ENCODE data around the gene NUDT19.
"Not testable (repeated sequence)": the region's sequence is repeated elsewhere in the genome, so short reads cannot be mapped to it uniquely, and the experiment has no call there.

The NUDT19 gene

DNA sequence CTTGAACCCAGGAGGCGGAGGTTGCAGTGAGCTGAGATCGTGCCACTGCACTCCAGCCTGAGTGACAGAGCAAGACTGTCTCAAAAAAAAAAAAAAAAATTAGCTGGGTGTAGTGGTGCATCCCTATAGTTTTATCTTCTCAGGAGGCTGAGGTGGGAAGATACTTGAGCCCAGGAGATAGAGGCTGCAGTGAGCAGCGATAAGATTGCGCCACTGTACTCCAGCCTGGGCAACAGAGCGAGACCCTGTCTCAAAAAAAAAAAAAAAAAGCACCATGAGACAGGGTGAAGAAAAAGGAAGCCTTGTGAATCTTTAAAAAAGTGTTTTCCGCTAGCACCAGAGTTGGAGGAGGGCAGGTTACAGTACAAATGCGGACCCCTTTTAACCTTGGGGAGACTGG lies 24.6 kb downstream of the NUDT19 start:
- not testable (repeated sequence) for DNase-seq

DNA sequence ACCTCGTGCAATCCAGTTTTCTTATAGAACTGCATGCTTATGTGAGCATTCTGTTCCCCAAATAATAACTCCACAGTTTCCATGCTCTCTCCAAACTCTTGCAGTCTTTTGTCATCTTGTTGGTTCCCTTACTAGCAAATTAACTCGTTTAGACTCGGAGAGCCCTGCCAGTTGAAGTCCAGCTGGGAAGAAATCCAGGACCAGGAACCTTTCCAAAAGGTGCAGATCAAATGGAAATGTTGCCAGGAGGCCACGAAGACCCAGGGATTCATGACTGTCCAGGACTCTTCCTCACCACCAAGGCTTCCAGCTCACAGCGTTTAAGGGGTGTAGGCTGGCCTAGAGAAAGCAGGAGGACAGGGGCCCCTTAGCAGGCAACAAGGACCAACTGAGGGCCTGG lies 25.9 kb downstream of the NUDT19 start:
- no peak for DNase-seq

DNA sequence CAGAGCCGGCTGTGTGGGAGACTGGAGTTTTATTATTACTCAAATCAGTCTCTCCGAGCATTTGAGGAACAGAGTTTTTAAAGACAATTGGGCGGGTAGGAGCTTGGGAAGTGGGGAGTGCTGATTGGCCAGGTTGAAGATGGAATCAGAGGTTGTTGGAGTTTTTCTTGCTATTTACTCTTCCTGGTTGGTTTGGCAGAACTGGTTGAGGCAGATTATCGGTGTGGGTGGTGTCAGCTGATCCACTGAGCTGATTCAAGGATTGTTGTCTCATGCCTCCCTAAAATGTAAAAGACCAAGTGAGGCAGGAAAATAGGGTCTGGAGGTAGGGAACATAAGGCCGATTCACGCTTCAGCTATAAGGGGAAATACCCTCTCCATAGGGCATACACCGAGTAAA lies 26.7 kb downstream of the NUDT19 start:
- DNase-seq, result no peak

DNA sequence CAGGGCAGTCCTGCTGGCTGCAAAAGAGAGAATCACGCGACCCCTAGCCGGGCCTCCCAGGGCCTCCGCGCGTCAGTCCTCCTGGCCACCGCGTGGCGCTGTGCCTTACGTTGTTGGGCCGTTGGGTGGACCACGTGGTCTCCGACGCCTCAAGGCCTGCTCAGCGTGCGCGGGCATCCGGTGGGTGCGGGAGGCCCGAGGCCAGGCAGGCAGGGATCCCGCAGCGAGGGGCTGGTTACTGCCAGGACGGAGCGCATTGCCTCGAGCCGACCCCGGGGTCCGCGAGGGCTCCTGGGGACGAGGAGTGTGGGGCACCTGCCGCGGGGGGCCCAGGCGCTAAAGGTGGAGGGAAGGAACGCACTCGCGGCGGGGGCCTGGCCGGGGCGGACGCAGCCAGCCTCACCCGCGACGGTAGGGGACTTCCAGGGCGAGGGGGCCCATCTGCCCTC lies 28.0 kb downstream of the NUDT19 start, which contains the start of gene TDRD12:
Gene TDRD12 (plus strand): TSS at position 157 of the 449 bp plus-strand sequence. CDS start 306 bp downstream, outside the sequence.
- no peak for DNase-seq

DNA sequence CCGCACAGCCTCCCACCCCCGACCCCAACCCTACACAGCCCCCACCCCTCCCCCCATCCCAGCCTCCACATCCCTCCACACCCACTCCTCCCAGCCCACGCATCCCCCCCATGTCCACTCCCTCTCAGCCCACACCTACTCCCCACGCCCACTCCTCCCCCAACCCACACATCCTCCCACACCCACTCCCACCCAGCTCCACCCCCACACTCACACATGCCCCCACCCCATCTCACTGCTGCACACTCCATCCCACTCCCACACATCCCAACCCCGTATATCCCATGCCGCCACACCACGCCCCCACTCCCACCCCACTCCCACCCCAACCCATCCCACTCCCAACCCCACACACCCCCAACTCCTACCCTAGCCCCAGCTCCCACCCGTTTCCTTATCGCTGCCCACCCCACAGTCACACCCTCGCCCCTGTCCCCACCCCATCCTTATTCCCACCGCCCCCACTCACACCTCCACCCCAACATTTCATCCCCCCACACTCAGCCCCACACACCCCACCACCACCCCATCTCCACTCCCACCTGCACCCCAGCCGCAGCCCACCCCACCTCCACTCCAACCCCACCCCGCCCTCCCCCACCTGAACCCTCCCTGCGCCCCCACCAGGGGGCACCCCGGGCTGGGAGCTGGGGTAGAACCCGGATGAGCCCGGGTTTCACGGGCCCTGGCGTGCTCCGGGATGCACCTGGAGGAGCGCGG lies 28.8 kb downstream of the NUDT19 start:
- DNase-seq, result no peak

DNA sequence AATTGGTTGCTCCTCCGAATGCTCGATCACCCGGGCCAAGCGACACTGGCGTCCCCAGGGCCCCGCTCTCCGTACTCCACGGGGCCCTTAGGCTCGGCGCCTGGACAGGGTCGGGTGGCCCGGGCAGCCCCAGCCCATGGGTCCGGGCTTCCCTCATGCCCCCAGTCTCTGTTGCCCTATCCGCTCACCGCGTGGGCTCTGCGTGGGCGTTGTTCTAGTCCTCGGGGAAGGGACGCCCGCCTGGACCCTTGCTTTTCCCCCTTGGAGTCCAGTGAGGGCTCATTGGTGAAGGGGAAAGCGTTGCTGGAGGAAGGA lies 29.3 kb downstream of the NUDT19 start:
- no peak for DNase-seq

DNA sequence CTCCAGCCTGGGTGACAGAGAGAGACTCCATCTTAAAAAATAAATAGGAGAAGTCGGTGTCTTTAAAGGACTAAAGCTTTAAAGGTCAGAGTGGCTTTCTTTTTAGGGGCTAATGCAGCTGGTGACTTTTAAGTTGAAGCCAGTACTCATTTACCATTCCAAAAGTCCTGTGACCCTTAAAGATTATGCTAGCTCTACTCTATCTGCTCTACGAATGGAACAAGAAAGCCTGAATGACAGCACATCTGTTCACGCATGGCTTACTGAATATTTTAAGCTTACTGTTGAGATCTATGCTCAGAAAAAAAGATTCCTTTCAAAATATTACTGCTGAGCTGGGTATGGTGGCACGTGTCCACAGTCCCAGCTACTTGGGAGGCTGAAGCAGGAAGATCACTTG lies 44.3 kb downstream of the NUDT19 start:
- DNase-seq, result no peak

DNA sequence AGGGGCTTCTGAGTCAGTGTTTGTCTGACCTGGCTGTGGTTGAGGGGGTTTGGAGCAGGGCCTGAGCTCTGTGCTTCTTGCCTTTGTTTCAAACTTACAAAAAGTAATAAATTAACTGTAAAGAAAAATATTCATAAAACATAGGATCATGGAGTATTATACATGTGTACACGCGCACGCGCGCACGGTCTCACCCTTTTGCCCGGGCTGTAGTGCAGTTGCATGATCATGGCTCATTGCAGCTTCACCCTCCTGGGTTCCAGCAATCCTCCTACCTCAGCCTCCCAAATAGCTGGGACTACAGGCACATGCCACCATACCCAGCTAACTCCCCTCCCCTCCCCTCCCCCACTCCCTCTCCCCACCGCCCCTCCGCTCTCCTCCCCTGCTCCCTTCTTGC lies 51.4 kb downstream of the NUDT19 start:
- no peak for DNase-seq

DNA sequence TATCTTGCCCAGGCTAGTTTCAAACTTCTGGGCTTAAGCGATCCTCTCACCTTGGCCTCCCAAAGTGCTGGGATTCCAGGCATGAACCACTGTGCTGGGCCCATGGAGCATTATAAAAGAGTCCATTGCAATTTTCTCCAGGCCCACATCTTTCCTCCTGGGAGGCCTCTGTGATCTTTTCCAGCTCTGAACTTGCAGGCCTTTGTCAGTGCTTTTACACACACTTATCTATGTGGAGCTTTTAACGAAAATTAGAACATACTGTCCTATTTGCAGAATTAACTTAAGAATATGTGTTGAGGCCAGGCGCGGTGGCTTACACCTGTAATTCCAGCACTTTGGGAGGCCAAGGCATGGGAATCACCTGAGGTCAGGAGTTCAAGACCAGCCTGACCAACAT lies 51.8 kb downstream of the NUDT19 start:
- no peak for DNase-seq

DNA sequence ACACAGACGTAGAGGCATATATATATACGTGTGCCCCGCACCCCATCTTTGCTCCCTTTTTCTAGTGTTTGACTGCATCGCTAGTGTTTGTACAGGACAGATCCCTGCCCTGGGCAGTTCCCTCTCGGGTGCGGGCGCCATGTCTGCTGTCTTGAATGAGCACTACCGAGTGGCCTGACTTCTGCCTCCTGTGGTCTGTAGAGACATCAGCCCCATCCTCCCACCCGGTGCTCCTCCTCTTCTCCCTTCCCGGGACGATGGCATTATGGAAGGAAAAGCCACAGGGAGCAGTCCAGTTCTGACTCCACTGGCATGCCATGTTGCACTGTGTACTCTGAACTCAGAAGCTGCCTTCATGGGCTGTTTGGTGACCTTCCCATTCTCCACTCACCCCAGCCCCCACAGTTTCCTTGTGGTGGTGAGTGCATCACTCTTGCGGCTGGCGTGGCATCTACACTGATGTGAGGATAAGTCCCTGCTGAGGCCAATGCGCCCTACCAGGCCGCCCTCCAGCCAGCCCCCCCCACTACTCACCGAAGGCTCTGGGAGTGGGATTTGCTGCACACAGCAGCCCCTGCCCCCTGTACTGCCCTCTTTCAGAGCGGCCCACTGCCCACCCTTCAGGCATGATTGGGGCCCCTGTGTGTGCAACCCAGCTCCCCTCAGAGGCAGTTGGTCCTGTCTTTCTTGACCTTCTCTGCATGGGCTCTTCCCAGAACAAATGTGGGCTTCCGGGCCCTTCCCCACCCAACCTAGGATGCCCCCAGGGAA lies 53.1 kb downstream of the NUDT19 start:
- DNase-seq, result no peak

DNA sequence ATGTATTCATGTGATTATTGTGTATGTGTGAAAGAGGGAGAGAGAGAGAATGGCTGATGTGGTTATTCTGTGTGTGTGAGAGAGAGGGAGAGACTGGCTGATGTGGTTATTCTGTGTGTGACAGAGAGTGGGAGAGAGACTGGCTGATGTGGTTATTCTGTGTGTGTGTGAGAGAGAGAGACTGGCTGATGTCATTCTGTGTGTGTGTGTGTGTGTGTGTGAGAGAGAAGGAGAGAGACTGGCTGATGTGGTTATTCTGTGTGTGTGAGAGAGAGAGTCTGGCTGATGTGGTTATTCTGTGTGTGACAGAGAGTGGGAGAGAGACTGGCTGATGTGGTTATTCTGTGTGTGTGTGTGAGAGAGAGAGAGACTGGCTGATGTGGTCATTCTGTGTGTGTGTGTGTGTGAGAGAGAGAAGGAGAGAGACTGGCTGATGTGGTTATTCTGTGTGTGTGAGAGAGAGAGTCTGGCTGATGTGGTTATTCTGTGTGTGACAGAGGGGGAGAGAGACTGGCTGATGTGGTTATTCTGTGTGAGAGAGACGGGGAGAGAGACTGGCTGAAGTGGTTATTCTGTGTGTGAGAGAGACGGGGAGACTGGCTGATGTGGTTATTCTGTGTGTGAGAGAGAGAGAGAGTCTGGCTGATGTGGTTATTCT lies 54.1 kb downstream of the NUDT19 start:
- DNase-seq, result not testable (repeated sequence)

DNA sequence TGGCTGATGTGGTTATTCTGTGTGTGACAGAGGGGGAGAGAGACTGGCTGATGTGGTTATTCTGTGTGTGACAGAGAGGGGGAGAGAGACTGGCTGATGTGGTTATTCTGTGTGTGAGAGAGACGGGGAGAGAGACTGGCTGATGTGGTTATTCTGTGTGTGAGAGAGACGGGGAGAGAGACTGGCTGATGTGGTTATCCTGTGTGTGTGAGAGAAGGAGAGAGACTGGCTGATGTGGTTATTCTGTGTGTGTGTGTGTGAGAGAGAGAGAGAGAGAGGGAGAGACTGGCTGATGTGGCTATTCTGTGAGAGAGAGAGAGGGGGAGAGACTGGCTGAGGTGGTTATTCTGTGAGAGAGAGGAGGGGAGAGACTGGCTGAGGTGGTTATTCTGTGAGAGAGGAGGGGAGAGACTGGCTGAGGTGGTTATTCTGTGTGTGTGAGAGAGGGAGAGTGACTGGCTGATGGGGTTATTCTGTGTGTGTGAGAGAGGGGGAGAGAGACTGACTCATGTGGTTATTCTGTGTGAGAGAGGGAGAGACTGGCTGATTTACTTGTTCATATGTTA lies 55.1 kb downstream of the NUDT19 start:
- not testable (repeated sequence) for DNase-seq

DNA sequence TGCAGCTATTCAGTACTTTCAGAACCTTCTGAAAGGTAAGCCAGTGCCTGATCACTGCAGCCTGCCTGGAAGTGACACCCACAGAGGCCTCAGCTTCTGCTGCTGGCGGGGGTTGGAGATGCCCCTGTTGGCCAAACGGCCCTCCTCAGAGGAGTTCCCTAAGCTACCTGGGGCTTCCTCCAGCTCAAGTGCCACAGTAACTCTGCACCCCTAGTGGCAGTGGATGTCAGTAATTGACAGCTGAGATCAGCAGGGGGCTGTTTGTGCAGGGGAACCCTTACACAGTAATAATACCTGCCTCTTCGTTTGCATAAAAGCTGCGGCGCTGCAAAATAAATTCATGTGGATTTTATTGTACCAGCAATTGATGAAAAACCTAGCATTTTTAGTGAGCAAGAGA lies 56.9 kb downstream of the NUDT19 start:
- no peak for DNase-seq

DNA sequence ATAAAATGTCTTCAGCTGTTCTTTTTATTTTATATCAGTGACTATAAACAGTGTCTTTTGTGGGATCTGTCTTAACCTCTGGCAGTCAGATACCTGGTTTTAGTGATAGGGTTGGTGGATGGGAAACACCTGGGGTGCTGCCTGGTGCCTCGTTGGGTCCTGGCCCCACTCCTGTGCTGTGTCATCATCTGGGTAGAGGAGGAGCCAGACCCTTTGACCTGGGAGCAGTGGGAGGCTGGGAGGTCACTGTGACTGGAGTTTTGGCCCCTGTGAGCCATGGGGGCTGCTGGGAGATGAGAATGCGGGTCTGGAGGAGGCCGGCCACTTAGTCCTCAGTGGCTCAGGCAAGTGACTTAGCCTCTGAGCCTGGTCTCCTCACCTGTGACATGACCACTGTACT lies 57.3 kb downstream of the NUDT19 start:
- no peak for DNase-seq

DNA sequence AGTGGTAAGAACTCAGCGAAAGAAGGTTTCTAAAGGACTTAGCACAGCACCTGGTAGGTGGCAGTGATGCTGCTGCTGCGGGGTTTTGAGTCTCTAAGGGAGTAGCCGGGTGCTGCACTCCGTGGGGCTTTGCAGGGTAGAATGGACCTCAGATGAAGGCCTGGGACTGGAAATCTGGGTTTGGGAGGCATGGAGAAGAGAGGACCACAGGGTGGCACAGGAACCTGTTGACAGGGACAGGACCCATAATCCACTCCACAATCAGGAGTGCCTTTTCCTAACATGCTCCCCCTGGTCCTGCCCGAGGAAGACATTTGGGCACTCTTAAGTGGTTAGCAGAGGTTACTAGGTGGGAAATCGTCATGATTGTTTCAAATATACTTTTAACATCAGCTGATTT lies 57.7 kb downstream of the NUDT19 start:
- no peak for DNase-seq

DNA sequence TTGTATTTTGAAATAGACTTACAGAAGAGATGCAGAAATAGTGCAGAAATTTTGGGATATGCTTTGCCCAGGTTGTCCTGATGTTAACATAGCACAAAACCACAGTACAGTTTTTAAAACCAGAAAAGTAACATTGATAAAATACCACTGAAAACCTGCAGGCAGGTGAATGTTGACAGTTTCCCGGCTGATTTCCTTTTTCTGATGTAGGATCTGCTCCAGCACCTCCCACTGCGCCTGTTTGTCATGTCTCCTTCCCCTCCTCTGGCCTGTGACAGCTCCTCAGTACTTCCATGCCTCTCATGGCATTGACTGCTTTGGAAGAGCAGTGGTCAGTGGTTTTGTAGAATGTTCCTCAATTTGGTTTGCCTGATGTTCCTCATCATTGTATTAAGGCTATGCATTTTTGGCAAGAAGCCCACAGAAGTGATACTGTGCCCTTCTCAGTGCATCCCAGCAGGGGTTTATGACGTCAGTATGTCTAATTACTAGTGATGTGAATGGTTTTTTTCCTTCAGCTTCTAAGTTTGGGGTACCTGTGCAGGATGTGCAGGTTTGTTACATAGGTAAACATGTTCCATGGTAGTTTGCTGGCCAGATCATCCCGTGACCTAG lies 58.9 kb downstream of the NUDT19 start:
- no peak for DNase-seq

DNA sequence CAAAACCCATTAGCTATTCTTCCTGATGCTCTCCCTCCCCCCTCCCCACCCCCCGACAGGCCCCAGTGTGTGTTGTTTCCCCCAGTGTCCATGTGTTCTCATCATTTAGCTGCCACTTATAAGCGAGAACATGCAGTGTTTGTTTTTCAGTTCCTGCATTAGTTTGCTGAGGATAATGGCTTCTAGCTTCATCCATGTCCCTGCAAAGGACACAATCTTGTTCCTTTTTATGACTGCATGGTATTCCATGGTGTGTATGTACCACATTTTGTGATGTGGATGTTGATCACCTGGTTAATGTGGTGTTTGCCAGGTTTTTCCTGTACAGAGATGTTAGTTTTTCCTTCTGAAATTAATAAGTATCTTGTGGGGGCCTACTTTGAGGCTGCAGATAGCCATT lies 59.4 kb downstream of the NUDT19 start:
- no peak for DNase-seq

DNA sequence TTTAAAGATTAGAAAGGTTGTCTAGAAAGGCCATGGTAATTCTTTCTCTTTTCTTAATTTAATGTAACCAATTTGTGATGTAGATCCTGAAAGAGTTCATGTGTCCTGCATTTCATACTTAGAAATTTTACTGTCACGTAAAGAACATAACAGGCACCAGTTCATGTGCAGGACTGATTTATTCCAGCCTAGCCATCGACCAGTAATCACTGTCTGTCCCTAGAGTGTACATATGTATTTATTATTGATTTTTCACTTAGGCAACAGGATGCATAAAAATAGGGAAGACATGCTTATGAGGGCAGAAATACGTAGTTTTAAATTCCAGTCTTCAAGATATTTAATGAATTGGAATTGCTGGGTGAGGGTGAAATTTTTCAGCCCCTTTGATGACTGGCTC lies 65.6 kb downstream of the NUDT19 start:
- DNase-seq, result no peak
